ENCODE results near the gene PDE3A. TPM values are rescaled to one million over a fixed set of nuclear protein-coding genes. Genes with fewer than 3 reads are reported as not detected.

The PDE3A gene
- total and polyA plus RNA-seq, 2 donors from 2014 or later, result 3.3 to 18.3 TPM

DNA sequence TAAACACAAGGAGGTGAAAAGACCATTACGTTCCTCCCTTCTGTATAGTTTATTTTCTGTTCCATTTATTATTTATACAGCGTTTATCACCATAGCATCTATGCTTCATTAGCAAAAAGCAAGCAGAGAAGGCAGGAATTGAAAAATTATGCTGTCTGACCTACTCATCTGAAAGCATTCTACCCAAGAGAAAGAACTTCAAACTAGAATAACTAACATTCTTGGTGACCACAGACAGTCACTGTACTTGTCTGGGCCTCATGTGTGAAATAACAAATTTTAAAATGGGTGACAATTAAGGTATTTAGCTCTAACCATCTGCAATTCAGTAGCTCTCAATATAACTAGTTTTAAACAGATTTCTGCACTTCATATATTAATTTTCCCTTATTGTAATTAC is 29.3 kb upstream of the PDE3A start:
- DNase-seq (no peak), FAIRE-seq (no peak)
- Histone ChIP-seq H3K27ac (ENCODE audit: low read depth in 2 of 2, low read length in 2 of 2) (no peak overlapping the region), H3K9ac (ENCODE audit: low read length in 3 of 3) (no peak overlapping the region), H3K4me3 (ENCODE audit: low read length in 3 of 3) (no peak overlapping the region), H3K36me3 (ENCODE audit: control insufficient read depth in 2 of 3, insufficient read depth in 3 of 3, low read length in 3 of 3) (no peaks in the 10 kb centered on the region), H3K9me3 (ENCODE audit: control insufficient read depth in 2 of 3, insufficient read depth in 1 of 3, low read length in 3 of 3) (no peaks in the 10 kb centered on the region), H3K27me3 (ENCODE audit: control insufficient read depth, insufficient read depth, low read length) (no peaks in the 10 kb centered on the region), H3K4me1 (ENCODE audit: control insufficient read depth in 2 of 3, insufficient read depth in 2 of 3, low read depth in 1 of 3, low read length in 3 of 3) (no peaks in the 10 kb centered on the region)
- TF ChIP-seq, protein P1, sequence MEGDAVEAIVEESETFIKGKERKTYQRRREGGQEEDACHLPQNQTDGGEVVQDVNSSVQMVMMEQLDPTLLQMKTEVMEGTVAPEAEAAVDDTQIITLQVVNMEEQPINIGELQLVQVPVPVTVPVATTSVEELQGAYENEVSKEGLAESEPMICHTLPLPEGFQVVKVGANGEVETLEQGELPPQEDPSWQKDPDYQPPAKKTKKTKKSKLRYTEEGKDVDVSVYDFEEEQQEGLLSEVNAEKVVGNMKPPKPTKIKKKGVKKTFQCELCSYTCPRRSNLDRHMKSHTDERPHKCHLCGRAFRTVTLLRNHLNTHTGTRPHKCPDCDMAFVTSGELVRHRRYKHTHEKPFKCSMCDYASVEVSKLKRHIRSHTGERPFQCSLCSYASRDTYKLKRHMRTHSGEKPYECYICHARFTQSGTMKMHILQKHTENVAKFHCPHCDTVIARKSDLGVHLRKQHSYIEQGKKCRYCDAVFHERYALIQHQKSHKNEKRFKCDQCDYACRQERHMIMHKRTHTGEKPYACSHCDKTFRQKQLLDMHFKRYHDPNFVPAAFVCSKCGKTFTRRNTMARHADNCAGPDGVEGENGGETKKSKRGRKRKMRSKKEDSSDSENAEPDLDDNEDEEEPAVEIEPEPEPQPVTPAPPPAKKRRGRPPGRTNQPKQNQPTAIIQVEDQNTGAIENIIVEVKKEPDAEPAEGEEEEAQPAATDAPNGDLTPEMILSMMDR (IDR thresholded peaks at IDR 0.05; ENCODE audit: borderline replicate concordance, extremely low read depth, insufficient read depth), result no peak
- intact Hi-C loops (cut with DNase I), result no loop called here

DNA sequence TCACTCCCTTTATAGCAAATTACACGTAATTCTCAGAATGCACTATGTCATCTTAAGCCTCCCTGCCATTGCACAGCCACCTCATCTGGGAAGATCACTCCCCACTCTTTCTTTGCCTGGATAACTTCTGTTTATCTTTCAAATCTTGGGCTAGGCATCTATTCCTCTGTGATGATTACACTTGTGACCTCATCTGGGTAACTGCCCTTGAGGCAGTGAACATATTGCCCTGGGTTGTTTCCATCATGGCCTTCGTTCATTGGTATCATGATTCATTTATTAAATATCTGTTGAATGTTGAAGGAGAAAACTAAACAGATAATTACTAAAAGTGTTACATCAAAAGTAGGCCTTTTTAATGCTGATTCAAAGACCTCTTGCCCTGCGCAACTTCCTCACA is 26.2 kb upstream of the PDE3A start:
- H3K4me3 ChIP-seq (ENCODE audit: low read length in 3 of 3), result no peak overlapping the region
- H3K4me1 ChIP-seq (ENCODE audit: control insufficient read depth in 2 of 3, insufficient read depth in 2 of 3, low read depth in 1 of 3, low read length in 3 of 3), result no peaks in the 10 kb centered on the region
- H3K9me3 ChIP-seq (ENCODE audit: control insufficient read depth in 2 of 3, insufficient read depth in 1 of 3, low read length in 3 of 3), result no peaks in the 10 kb centered on the region
- H3K36me3 ChIP-seq (ENCODE audit: control insufficient read depth in 2 of 3, insufficient read depth in 3 of 3, low read length in 3 of 3), result no peaks in the 10 kb centered on the region
- intact Hi-C loops (cut with DNase I), result no loop called here
- FAIRE-seq, result no peak
- H3K27ac ChIP-seq (ENCODE audit: low read depth in 2 of 2, low read length in 2 of 2), result no peak overlapping the region
- DNase-seq, result no peak
- H3K9ac ChIP-seq (ENCODE audit: low read length in 3 of 3), result no peak overlapping the region
- H3K27me3 ChIP-seq (ENCODE audit: control insufficient read depth, insufficient read depth, low read length), result no peaks in the 10 kb centered on the region
- TF ChIP-seq, protein P1 (IDR thresholded peaks at IDR 0.05; ENCODE audit: borderline replicate concordance, extremely low read depth, insufficient read depth), result no peak

DNA sequence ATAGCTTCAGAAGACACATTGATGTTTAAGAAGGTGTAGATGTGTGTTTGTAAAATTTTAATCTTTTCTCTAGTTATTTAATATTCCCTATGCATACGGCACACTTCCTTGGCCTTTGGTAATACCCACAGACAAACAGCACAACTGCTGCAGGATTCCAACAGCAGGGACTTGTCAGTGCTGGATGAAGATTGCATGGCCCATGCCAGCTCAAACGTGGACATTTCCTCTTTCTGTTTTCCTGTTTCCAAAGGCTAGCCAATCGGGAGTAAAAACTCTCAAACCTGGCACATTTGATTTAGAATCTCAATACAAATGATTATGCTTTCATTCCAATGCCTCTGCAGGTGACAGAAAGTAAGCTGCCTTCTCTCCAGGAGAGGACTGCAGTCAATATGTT is 22.5 kb upstream of the PDE3A start:
- no peaks in the 10 kb centered on the region for H3K27me3 ChIP-seq (ENCODE audit: control insufficient read depth, insufficient read depth, low read length)
- no peak overlapping the region for H3K9ac ChIP-seq (ENCODE audit: low read length in 3 of 3)
- no peak overlapping the region for H3K27ac ChIP-seq (ENCODE audit: low read depth in 2 of 2, low read length in 2 of 2)
- no peaks in the 10 kb centered on the region for H3K4me1 ChIP-seq (ENCODE audit: control insufficient read depth in 2 of 3, insufficient read depth in 2 of 3, low read depth in 1 of 3, low read length in 3 of 3)
- no peak overlapping the region for H3K4me3 ChIP-seq (ENCODE audit: low read length in 3 of 3)
- TF ChIP-seq, protein P1 (IDR thresholded peaks at IDR 0.05; ENCODE audit: borderline replicate concordance, extremely low read depth, insufficient read depth), result no peak
- intact Hi-C loops (cut with DNase I), result no loop called here
- no peaks in the 10 kb centered on the region for H3K36me3 ChIP-seq (ENCODE audit: control insufficient read depth in 2 of 3, insufficient read depth in 3 of 3, low read length in 3 of 3)
- H3K9me3 ChIP-seq (ENCODE audit: control insufficient read depth in 2 of 3, insufficient read depth in 1 of 3, low read length in 3 of 3), result peaks cover 0 to 5% (median 2%) of the 10 kb centered on the region in 3 donors
- FAIRE-seq (no peak), DNase-seq (no peak)

DNA sequence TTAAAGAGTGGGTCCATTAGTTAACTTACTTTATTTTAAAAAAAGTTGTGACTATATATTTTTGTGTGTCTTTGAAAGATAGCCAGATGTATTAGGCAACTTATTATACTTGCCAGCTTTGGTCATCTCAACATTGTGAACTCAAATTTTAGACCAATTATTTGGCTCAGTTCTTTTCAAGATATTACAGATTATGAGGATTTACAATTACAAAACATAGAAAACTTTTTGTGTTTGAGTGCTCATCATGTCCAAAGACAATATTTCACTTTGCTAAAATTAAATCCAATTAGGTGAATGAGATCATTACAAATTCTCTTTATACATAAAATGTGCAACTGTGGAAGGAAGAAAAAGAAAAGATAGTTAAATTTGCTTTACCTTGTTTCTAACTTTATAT is 18.3 kb upstream of the PDE3A start:
- TF ChIP-seq, protein P1 (IDR thresholded peaks at IDR 0.05; ENCODE audit: borderline replicate concordance, extremely low read depth, insufficient read depth), result no peak
- H3K36me3 ChIP-seq (ENCODE audit: control insufficient read depth in 2 of 3, insufficient read depth in 3 of 3, low read length in 3 of 3), result no peaks in the 10 kb centered on the region
- no peak overlapping the region for H3K27ac ChIP-seq (ENCODE audit: low read depth in 2 of 2, low read length in 2 of 2)
- DNase-seq (no peak), FAIRE-seq (no peak)
- no peaks in the 10 kb centered on the region for H3K4me1 ChIP-seq (ENCODE audit: control insufficient read depth in 2 of 3, insufficient read depth in 2 of 3, low read depth in 1 of 3, low read length in 3 of 3)
- H3K9me3 ChIP-seq (ENCODE audit: control insufficient read depth in 2 of 3, insufficient read depth in 1 of 3, low read length in 3 of 3), result peaks cover 0 to 5% (median 2%) of the 10 kb centered on the region in 3 donors
- no peaks in the 10 kb centered on the region for H3K27me3 ChIP-seq (ENCODE audit: control insufficient read depth, insufficient read depth, low read length)
- intact Hi-C loops (cut with DNase I), result no loop called here
- no peak overlapping the region for H3K9ac ChIP-seq (ENCODE audit: low read length in 3 of 3)
- no peak overlapping the region for H3K4me3 ChIP-seq (ENCODE audit: low read length in 3 of 3)

All from kidney (tissue), 14 donors.